K562 (cell line): ENCODE measurements around the gene TRIM2. TPM values are rescaled to one million over a fixed set of nuclear protein-coding genes. Genes with fewer than 3 reads are reported as not detected.

Experiments
- ELF2 ChIP-seq: fragments of 250-450 bp; sonication (Bioruptor Pico); IDR thresholded peaks from 2 replicates; pipeline ENCODE4 v1.5.0; 2021; ENCODE audit warnings: mild to moderate bottlenecking
- HDAC3 ChIP-seq: fragments of 450-650 bp; IDR thresholded peaks from 2 replicates; pipeline ENCODE4 v1.6.1; 2018; ENCODE audit warnings: borderline replicate concordance, mild to moderate bottlenecking, moderate library complexity; ENCODE audit not compliant: partially characterized antibody
- HNRNPL ChIP-seq: fragments of 200-400 bp; formaldehyde crosslinking; IDR thresholded peaks from 2 replicates; pipeline ENCODE4 v1.6.1; 2017; ENCODE audit warnings: low read depth, mild to moderate bottlenecking, low read length
- NFYB ChIP-seq: IDR thresholded peaks from 2 replicates; pipeline ENCODE4 v1.6.1; 2011; ENCODE audit warnings: mild to moderate bottlenecking, moderate library complexity; ENCODE audit not compliant: insufficient read length; ENCODE audit errors: extremely low read depth
- NR3C1 ChIP-seq: sonication (generic); formaldehyde crosslinking; IDR thresholded peaks from 2 replicates; pipeline ENCODE4 v1.8.1; 2022; ENCODE audit warnings: missing genetic modification reagents
- POLR2B ChIP-seq: fragments of 450-650 bp; IDR thresholded peaks from 2 replicates; pipeline ENCODE4 v1.6.1; 2018; ENCODE audit warnings: low read depth; ENCODE audit not compliant: partially characterized antibody
- PTRF ChIP-seq: fragments of 450-650 bp; IDR thresholded peaks from 2 replicates; pipeline ENCODE4 v1.6.1; 2016; ENCODE audit warnings: mild to moderate bottlenecking, missing genetic modification characterization, missing compliant biosample characterization
- PTTG1 ChIP-seq: fragments of 450-650 bp; IDR thresholded peaks from 2 replicates; pipeline ENCODE4 v1.6.1; 2016; ENCODE audit warnings: low read depth, mild to moderate bottlenecking, missing genetic modification characterization, missing compliant biosample characterization
- RBFOX2 ChIP-seq: fragments of 200-400 bp; formaldehyde crosslinking; IDR thresholded peaks from 2 replicates; pipeline ENCODE4 v1.6.1; 2017; ENCODE audit warnings: low read depth, mild to moderate bottlenecking, low read length, moderate library complexity
- XRCC4 ChIP-seq: IDR thresholded peaks from one replicate; pipeline ENCODE4 v1.6.1; 2011; ENCODE audit not compliant: insufficient read depth, insufficient read length; ENCODE audit errors: extremely low read depth
- ZNF121 ChIP-seq: sonication (generic); formaldehyde crosslinking; conservative IDR thresholded peaks from 2 replicates; pipeline ENCODE4 v1.8.0; 2022; ENCODE audit warnings: missing genetic modification reagents
- ZNF316 ChIP-seq: fragments of 450-650 bp; IDR thresholded peaks from 2 replicates; pipeline ENCODE4 v1.6.1; 2016
- ZNF780A ChIP-seq: fragments of 250-450 bp; sonication (Bioruptor Pico); IDR thresholded peaks from 2 replicates; pipeline ENCODE4 v1.5.0; 2021; ENCODE audit warnings: mild to moderate bottlenecking
- polyA plus RNA-seq, 8 experiments: library from polyadenylated mRNA; depleted of rRNA in 4 of 8; stranded (reverse) in 5 of 8; unstranded in 3 of 8; fragments of >200 nt; fragmentation: Nextera tagmentation in 2 of 8; fragmentation: Illumina TruSeq in 1 of 8; extraction: Ambion mirVana in 2 of 8; extraction: Trizol in 1 of 8; gene quantifications; 2 replicates each; pipeline versions ENCODE4 v1.2.1 to v1.2.3, GENCODE V29; 2011 to 2014; ENCODE audit warnings: inconsistent platforms in 1 of 8, missing spikeins in 1 of 8
- total RNA-seq, 7 experiments: library from RNA; depleted of rRNA in 6 of 7; stranded (reverse); fragments of >200 nt in 6 of 7; fragmentation: Illumina TruSeq in 2 of 7; extraction: Trizol in 2 of 7; gene quantifications; 2 replicates each; pipeline versions ENCODE4 v1.2.1 to v1.2.3, GENCODE V29; 2011 to 2021; ENCODE audit warnings: low replicate concordance in 1 of 7
- TF ChIP-seq, protein P1 (sequence below): fragments of 250-450 bp; sonication (Bioruptor Pico); IDR thresholded peaks from 2 replicates; pipeline ENCODE4 v1.4.0; 2020; ENCODE audit warnings: mild to moderate bottlenecking
- TF ChIP-seq, protein P2 (sequence below): sonication (generic); formaldehyde crosslinking; IDR thresholded peaks from 2 replicates; pipeline ENCODE4 v1.8.1; 2023; ENCODE audit warnings: mild to moderate bottlenecking, missing genetic modification reagents
- TF ChIP-seq, protein P3 (sequence below): IDR thresholded peaks from 3 replicates; pipeline ENCODE4 v1.6.1; 2011; ENCODE audit warnings: borderline replicate concordance, mild to moderate bottlenecking, moderate library complexity; ENCODE audit not compliant: insufficient read length; ENCODE audit errors: extremely low read depth
- TF ChIP-seq, protein P4 (sequence below): fragments of 250-450 bp; sonication (Bioruptor Pico); IDR thresholded peaks from 2 replicates; pipeline ENCODE4 v1.9.0; 2021; ENCODE audit warnings: mild to moderate bottlenecking

The TRIM2 gene
- total and polyA plus RNA-seq, 9 of the 15 experiments (the other 6 are each of a cell fraction or from before 2014, with no cell fraction given): 0.01 to 0.41 (median 0.13) TPM; not detected in 1

DNA sequence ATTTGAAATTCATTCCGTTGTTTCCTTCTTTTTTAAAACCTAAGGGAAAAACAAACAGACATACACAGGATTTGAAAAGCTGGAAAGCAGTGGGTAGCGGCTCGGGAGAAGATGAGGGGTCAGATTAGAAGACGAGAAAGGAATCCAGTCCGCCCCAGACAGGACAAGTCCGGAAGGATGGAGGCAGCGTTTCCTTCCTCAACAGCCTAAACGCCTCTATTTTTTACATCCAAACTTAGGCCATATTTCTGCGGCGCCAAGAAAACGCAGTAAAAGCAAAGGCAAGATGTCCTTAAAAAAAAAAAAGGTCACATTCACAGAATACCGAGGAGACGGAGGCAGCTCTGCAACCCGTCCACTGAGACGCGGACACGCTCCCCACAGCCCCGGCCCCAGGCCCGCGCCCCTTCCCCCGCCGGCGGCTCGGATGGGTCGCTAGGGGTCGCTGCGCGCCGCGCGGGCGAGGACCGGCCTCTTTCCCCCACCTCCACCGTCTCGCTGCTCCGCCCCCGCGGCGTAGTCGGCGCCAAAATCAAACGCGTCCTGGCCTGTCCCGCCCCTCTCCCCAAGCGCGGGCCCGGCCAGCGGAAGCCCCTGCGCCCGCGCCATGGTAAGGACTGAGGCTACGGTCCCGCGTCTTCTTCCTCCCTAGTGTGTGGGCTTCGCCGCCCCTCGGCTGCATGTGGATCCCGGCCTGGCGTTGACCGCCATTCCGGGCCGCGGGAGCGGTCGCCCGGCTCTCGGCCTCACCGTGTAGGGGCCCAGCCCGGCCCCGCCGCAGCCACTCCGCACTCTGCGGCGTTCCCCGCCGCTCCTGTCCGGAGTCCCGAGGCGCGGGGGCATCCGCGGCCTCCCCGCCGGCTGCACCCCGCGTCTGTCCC lies 140.1 kb downstream of the TRIM2 start, which contains the start of gene MND1 (continued):
- TF ChIP-seq, protein P1, sequence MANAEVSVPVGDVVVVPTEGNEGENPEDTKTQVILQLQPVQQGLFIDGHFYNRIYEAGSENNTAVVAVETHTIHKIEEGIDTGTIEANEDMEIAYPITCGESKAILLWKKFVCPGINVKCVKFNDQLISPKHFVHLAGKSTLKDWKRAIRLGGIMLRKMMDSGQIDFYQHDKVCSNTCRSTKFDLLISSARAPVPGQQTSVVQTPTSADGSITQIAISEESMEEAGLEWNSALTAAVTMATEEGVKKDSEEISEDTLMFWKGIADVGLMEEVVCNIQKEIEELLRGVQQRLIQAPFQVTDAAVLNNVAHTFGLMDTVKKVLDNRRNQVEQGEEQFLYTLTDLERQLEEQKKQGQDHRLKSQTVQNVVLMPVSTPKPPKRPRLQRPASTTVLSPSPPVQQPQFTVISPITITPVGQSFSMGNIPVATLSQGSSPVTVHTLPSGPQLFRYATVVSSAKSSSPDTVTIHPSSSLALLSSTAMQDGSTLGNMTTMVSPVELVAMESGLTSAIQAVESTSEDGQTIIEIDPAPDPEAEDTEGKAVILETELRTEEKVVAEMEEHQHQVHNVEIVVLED: peak; percentile 61
- TF ChIP-seq PTTG1 (tag) (no peak), NR3C1 (CRISPR knock-in tag) (no peak), ZNF780A (CRISPR knock-in tag) (no peak), HDAC3 (no peak), ZNF121 (CRISPR knock-in tag) (no peak), PTRF (tag) (no peak), NFYB (no peak), RBFOX2 (peak; percentile 99), XRCC4 (no peak), ELF2 (CRISPR knock-in tag) (no peak), HNRNPL (peak; percentile 66; the same call in 1 of the 2 replicates), ZNF316 (no peak), POLR2B (peak; percentile 79)
- TF ChIP-seq, protein P2, sequence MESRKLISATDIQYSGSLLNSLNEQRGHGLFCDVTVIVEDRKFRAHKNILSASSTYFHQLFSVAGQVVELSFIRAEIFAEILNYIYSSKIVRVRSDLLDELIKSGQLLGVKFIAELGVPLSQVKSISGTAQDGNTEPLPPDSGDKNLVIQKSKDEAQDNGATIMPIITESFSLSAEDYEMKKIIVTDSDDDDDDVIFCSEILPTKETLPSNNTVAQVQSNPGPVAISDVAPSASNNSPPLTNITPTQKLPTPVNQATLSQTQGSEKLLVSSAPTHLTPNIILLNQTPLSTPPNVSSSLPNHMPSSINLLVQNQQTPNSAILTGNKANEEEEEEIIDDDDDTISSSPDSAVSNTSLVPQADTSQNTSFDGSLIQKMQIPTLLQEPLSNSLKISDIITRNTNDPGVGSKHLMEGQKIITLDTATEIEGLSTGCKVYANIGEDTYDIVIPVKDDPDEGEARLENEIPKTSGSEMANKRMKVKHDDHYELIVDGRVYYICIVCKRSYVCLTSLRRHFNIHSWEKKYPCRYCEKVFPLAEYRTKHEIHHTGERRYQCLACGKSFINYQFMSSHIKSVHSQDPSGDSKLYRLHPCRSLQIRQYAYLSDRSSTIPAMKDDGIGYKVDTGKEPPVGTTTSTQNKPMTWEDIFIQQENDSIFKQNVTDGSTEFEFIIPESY (CRISPR knock-in tag): no peak; the same call in none of the 2 replicates
- TF ChIP-seq, protein P3, sequence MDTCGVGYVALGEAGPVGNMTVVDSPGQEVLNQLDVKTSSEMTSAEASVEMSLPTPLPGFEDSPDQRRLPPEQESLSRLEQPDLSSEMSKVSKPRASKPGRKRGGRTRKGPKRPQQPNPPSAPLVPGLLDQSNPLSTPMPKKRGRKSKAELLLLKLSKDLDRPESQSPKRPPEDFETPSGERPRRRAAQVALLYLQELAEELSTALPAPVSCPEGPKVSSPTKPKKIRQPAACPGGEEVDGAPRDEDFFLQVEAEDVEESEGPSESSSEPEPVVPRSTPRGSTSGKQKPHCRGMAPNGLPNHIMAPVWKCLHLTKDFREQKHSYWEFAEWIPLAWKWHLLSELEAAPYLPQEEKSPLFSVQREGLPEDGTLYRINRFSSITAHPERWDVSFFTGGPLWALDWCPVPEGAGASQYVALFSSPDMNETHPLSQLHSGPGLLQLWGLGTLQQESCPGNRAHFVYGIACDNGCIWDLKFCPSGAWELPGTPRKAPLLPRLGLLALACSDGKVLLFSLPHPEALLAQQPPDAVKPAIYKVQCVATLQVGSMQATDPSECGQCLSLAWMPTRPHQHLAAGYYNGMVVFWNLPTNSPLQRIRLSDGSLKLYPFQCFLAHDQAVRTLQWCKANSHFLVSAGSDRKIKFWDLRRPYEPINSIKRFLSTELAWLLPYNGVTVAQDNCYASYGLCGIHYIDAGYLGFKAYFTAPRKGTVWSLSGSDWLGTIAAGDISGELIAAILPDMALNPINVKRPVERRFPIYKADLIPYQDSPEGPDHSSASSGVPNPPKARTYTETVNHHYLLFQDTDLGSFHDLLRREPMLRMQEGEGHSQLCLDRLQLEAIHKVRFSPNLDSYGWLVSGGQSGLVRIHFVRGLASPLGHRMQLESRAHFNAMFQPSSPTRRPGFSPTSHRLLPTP: no peak
- TF ChIP-seq, protein P4, sequence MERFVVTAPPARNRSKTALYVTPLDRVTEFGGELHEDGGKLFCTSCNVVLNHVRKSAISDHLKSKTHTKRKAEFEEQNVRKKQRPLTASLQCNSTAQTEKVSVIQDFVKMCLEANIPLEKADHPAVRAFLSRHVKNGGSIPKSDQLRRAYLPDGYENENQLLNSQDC: no peak
